GM23338 (cell line): Measurements from ENCODE around the gene KRTAP12-3. TPM values are rescaled to one million over a fixed set of nuclear protein-coding genes. Genes with fewer than 3 reads are reported as not detected.
"Not testable (repeated sequence)": the region's sequence is repeated elsewhere in the genome, so short reads cannot be mapped to it uniquely, and the experiment has no call there.

Experiments used
- ATAC-seq: fragments of 200-7000 bp; cut with Tn5 transposase; 3 replicates; pipeline ENCODE4 v1.9.1; 2020
- DNase-seq: peaks from one replicate; pipeline ENCODE4 v3.0.0-alpha.2; 2015; ENCODE audit warnings: low spot score
- H2AFZ ChIP-seq: fragments of 200-600 bp; sonication (generic); 2 replicates; pipeline ENCODE4 v1.8.0; 2016; ENCODE audit warnings: antibody characterized with exemption, mild to moderate bottlenecking, moderate library complexity
- H3F3A ChIP-seq: fragments of 200-600 bp; sonication (generic); replicated peaks from 2 replicates; pipeline ENCODE4 v1.8.0; 2017; ENCODE audit warnings: antibody characterized with exemption, mixed run types, low read depth
- H3K27ac ChIP-seq: fragments of 200-600 bp; sonication (generic); 2 replicates; pipeline ENCODE4 v1.6.1; 2016; ENCODE audit warnings: low read depth
- H3K27me3 ChIP-seq: fragments of 200-600 bp; sonication (generic); 2 replicates; pipeline ENCODE4 v1.8.0; 2016; ENCODE audit warnings: mild to moderate bottlenecking, mixed run types, moderate library complexity; ENCODE audit not compliant: insufficient read depth
- H3K36me3 ChIP-seq: fragments of 200-600 bp; sonication (generic); 2 replicates; pipeline ENCODE4 v1.8.0; 2016; ENCODE audit warnings: mild to moderate bottlenecking; ENCODE audit not compliant: insufficient read depth
- H3K4me1 ChIP-seq: fragments of 200-600 bp; sonication (generic); 2 replicates; pipeline ENCODE4 v1.8.0; 2016; ENCODE audit warnings: mild to moderate bottlenecking, moderate library complexity; ENCODE audit not compliant: insufficient read depth
- H3K4me2 ChIP-seq: fragments of 200-600 bp; sonication (generic); 2 replicates; pipeline ENCODE4 v1.7.1; 2017; ENCODE audit warnings: mixed run types
- H3K4me3 ChIP-seq: fragments of 200-600 bp; sonication (generic); 2 replicates; pipeline ENCODE4 v1.6.1; 2016; ENCODE audit warnings: mixed run types
- H3K79me2 ChIP-seq: fragments of 200-600 bp; sonication (generic); replicated peaks from 2 replicates; pipeline ENCODE4 v1.8.0; 2017; ENCODE audit warnings: mild to moderate bottlenecking; ENCODE audit not compliant: insufficient read depth
- H3K9me2 ChIP-seq: fragments of 200-600 bp; sonication (generic); 2 replicates; pipeline ENCODE4 v1.8.0; 2017; ENCODE audit not compliant: insufficient read depth
- H4K20me1 ChIP-seq: fragments of 200-600 bp; sonication (generic); replicated peaks from 2 replicates; pipeline ENCODE4 v1.8.0; 2017; ENCODE audit warnings: mild to moderate bottlenecking; ENCODE audit not compliant: insufficient read depth
- H3K27ac Mint-ChIP-seq: 2 replicates; pipeline ENCODE4 v1.8.0; 2020; ENCODE audit warnings: inconsistent platforms, mild to moderate bottlenecking, moderate library complexity, mixed read lengths
- H3K27me3 Mint-ChIP-seq: 3 replicates; pipeline ENCODE4 v1.8.0; 2022; ENCODE audit warnings: low read depth, mild to moderate bottlenecking, moderate library complexity, mixed read lengths, inconsistent platforms; ENCODE audit not compliant: insufficient read depth, poor library complexity
- H3K36me3 Mint-ChIP-seq: 3 replicates; pipeline ENCODE4 v1.8.0; 2021; ENCODE audit warnings: low read depth, mild to moderate bottlenecking, inconsistent platforms, moderate library complexity, mixed read lengths
- H3K4me1 Mint-ChIP-seq: 3 replicates; pipeline ENCODE4 v1.8.0; 2020; ENCODE audit warnings: mild to moderate bottlenecking, inconsistent platforms, mixed read lengths
- H3K4me3 Mint-ChIP-seq: 3 replicates; pipeline ENCODE4 v1.8.0; 2021; ENCODE audit warnings: moderate library complexity, mild to moderate bottlenecking, inconsistent platforms, mixed read lengths
- H3K9me3 Mint-ChIP-seq: 3 replicates; pipeline ENCODE4 v1.8.0; 2020; ENCODE audit warnings: moderate library complexity, mild to moderate bottlenecking, inconsistent platforms, mixed read lengths
- CREB1 ChIP-seq: fragments of 250-450 bp; sonication (Bioruptor Pico); IDR thresholded peaks from 2 replicates; pipeline ENCODE4 v1.5.0; 2020; ENCODE audit warnings: low read depth, mild to moderate bottlenecking, moderate library complexity
- ETS1 ChIP-seq: IDR thresholded peaks from 2 replicates; pipeline ENCODE4 v1.6.1; 2016; ENCODE audit warnings: antibody characterized with exemption
- EZH2 ChIP-seq: fragments of 200-600 bp; sonication (generic); IDR thresholded peaks from one replicate; pipeline ENCODE4 v1.8.0; 2017; ENCODE audit warnings: antibody characterized with exemption, mild to moderate bottlenecking, low read depth; ENCODE audit not compliant: unreplicated experiment
- REST ChIP-seq: IDR thresholded peaks from one replicate; pipeline ENCODE4 v1.6.1; 2018; ENCODE audit warnings: antibody characterized with exemption; ENCODE audit not compliant: unreplicated experiment
- STAT1 ChIP-seq: IDR thresholded peaks from one replicate; pipeline ENCODE4 v1.6.1; 2016; ENCODE audit warnings: antibody characterized with exemption; ENCODE audit not compliant: unreplicated experiment
- ZNF114 ChIP-seq: fragments of 250-450 bp; sonication (Bioruptor Pico); IDR thresholded peaks from 2 replicates; pipeline ENCODE4 v1.5.0; 2020; ENCODE audit warnings: mild to moderate bottlenecking, moderate library complexity
- ZNF462 ChIP-seq: fragments of 250-450 bp; sonication (Bioruptor Pico); IDR thresholded peaks from 2 replicates; pipeline ENCODE4 v1.5.0; 2020; ENCODE audit warnings: mild to moderate bottlenecking, moderate library complexity
- polyA plus RNA-seq: library from polyadenylated mRNA; unstranded; fragments of >200 nt; fragmentation: Nextera tagmentation; extraction: Ambion mirVana; gene quantifications from 2 replicates; pipeline ENCODE4 v1.2.1, GENCODE V29; 2016
- total RNA-seq: library from RNA; depleted of rRNA; stranded (reverse); fragments of >200 nt; shearing (Covaris generic); gene quantifications from 2 replicates; pipeline ENCODE4 v1.2.3, GENCODE V29; 2014

KRTAP12-3 gene
- total and polyA plus RNA-seq, 2 experiments from 2014 or later = not detected

- H3K27me3 ChIP-seq = no peaks in the 10 kb centered on the region
- no peak within 1 kb of the TSS for H3K4me3 ChIP-seq
- no peak within 1 kb of the TSS for H3K27ac ChIP-seq
- H3K4me3 Mint-ChIP-seq = no peak within 1 kb of the TSS
- no peak within 1 kb of the TSS for H2AFZ ChIP-seq
- ATAC-seq = peak; percentile 52
- peaks cover 20% of the 10 kb centered on the region for H3K9me3 Mint-ChIP-seq
- no peaks in the 10 kb centered on the region for H3K9me2 ChIP-seq
- H3K27me3 Mint-ChIP-seq = peaks cover 8% of the 10 kb centered on the region
- DNase-seq = no peak
- 0 out of 2 replicates have a peak, but pooled peaks cover 5% of the 10 kb centered on the region for H3K36me3 ChIP-seq
- H3K79me2 ChIP-seq = no peaks in the 10 kb centered on the region
- H3K27ac Mint-ChIP-seq = no peak within 1 kb of the TSS
- no peaks in the 10 kb centered on the region for H3K4me1 ChIP-seq
- no peaks in the 10 kb centered on the region for H3F3A ChIP-seq
- peaks cover 3% of the 10 kb centered on the region; the same call in 2 of the 3 replicates for H3K4me1 Mint-ChIP-seq
- no peaks in the 10 kb centered on the region for H4K20me1 ChIP-seq
- no peaks in the 10 kb centered on the region; the same call in 1 of the 3 replicates for H3K36me3 Mint-ChIP-seq
- H3K4me2 ChIP-seq = no peak within 1 kb of the TSS
- TF ChIP-seq ETS1 (no peak), EZH2 (no peak), CREB1 (CRISPR knock-in tag) (no peak), STAT1 (no peak), REST (no peak), ZNF114 (CRISPR knock-in tag) (no peak), ZNF462 (CRISPR knock-in tag) (no peak)
Measured at GRCh38 chr21:44637018-44637850, 20.5 kb upstream of the KRTAP12-3 start, which contains the start of gene KRTAP10-10. TSS of gene KRTAP10-10 (plus strand) at chr21:44637356. CDS start at chr21:44637418, 62 bp downstream.

- H3F3A ChIP-seq, H3K79me2 ChIP-seq, H3K36me3 ChIP-seq, H4K20me1 ChIP-seq, H3K27ac Mint-ChIP-seq, H3K4me1 ChIP-seq, H3K27ac ChIP-seq, DNase-seq, H3K4me3 ChIP-seq, H2AFZ ChIP-seq, H3K4me3 Mint-ChIP-seq, H3K36me3 Mint-ChIP-seq, H3K27me3 ChIP-seq, ATAC-seq, H3K4me2 ChIP-seq, H3K9me2 ChIP-seq, H3K4me1 Mint-ChIP-seq, H3K27me3 Mint-ChIP-seq: not testable (repeated sequence)
- H3K9me3 Mint-ChIP-seq = peaks cover 16% of the 10 kb centered on the region; the same call in 2 of the 3 replicates
Measured at GRCh38 chr21:44637851-44638348, 19.8 kb upstream of the KRTAP12-3 start.
